GM21360 (cell line): ENCODE data around the gene PAPSS2.
"Not testable (repeated sequence)": the region's sequence is repeated elsewhere in the genome, so short reads cannot be mapped to it uniquely, and the experiment has no call there.

Experiments used
- ATAC-seq: cut with Tn5 transposase; IDR thresholded peaks from one replicate; pipeline ENCODE4 v1.9.1; 2021; ENCODE audit warnings: mild to moderate bottlenecking, moderate library complexity; ENCODE audit not compliant: unreplicated experiment

Gene PAPSS2

DNA sequence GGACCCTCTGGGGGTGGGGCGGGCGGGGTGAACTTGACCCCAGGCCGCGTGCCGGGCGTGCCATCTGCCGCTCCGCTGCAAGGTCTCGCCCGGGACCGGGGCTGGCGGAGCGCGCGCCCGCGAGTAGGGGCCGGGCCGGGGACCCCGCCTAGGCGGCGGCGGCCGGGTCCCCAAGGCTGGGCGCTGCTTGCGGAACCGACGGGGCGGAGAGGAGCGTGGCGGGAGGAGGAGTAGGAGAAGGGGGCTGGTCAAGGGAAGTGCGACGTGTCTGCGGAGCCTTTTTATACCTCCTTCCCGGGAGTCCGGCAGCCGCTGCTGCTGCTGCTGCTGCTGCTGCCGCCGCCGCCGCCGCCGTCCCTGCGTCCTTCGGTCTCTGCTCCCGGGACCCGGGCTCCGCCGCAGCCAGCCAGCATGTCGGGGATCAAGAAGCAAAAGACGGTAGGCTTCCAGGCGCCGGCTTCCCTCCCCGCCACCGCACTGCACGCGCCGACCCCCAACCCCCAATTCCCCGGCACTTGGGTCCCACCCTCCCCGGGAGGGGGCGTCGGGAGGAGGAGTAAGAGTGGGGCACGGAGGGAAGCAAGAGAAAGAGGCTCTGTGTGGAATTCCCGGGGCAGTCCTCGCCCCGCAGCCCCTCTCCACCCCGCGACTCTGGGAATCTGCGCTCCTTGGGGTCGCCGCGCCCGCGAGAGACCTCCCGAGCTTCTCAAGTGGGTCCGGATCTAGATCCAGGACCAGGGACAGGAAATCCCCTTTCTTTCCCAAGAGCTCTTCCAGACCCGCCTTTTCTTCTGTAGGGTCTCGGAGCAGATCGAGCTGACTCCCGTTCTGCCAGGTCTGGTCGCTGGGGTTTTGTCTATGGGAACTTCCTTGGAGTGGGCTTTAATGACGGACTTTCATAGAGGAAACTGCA, at the start of gene PAPSS2:
Gene PAPSS2, plus strand, starts transcription at position 308 of the 913 bp plus-strand sequence. Its CDS starts 104 bp downstream, at position 412.
- no peak for ATAC-seq

DNA sequence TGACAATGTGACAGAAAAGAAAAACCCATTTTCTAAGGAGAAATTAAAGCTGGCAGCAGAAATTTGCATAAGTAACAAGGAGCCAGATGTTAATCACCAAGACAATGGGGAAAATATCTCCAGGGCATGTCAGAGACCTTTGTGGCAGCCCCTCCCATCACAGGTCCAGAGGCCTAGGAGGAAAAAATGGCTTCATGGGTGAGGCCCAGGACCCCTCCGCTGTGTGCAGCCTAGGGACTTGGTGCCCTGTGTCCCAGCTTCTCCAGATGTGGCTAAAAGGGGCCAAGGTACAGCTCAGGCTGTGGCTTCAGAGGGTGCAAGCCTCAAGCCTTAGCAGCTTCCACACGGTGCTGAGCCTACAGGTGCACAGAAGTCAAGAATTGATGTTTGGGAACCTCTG, 48.3 kb upstream of the PAPSS2 start:
- not testable (repeated sequence) for ATAC-seq

DNA sequence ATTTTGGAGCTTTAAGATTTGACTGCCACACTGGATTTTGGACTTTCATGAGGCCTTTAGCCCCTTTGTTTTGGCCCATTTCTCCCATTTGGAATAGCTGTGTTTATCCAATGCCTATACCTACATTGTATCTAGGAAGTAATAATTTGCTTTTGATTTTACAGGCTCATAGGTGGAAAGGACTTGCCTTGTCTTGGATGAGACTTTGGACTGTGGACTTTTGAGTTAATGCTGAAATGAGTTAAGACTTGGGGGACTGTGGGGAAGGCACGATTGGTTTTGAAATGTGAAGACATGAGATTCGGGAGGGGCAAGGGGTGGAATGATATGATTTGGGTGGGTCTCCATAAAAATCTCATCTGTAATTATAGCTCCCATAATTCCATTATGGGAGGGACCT, 47.6 kb upstream of the PAPSS2 start:
- no peak for ATAC-seq

DNA sequence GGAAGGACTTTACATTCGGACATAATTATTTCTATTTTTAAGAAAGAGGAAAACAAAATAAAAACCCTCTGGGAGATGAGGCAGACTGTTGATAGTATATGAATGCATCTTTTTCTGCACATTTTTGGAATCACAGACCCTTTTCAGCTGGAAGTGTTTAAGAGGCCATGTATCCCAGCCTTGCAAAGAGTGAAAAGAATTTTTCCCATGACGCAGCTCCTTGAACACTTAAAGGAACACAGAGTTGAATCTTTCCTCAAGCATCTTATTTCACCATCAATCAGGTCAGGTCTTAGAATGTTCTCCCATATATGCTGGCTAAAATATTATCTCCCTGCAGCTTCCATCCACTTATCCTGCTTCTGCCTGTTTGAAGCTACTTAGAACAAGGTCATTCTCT, 45.9 kb upstream of the PAPSS2 start:
- ATAC-seq, result no peak

DNA sequence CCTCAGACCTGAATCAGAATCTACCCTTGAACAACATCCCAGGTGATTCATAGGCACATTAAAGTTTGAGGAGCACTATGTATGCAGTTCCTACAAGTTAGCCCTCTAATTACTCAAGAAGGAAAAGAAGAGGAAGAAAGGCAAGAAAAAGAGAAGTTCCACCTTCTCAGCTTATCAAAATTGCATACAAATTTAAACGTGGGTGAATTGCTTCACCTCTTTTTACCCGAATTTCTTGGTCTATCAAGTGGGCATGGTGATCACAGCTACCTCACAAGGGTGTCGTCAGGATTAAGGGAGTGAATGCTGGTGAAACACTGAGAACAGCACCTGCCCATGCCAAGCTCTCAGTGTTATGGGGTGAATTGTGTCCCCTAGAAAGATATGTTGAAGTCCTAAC, 43.8 kb upstream of the PAPSS2 start:
- no peak for ATAC-seq

DNA sequence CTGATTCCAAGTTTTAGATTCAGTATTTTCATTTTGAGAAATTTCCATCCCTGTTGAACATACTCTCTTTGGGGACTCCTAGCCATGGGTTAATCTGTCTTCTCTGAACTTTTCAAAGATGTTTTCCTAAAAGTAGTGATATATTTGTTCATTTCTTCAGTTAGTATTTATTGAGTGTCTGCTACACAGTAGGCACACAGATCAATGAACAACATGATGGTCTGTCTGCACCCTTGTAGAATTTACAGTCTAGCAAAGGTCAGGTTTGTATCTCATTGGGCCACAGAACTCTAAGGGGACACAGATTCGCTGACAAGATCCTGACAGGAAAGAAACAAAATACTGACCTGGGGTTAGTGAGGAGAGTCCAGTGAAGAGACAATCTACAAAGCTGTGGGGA, 42.2 kb upstream of the PAPSS2 start:
- ATAC-seq, result no peak

DNA sequence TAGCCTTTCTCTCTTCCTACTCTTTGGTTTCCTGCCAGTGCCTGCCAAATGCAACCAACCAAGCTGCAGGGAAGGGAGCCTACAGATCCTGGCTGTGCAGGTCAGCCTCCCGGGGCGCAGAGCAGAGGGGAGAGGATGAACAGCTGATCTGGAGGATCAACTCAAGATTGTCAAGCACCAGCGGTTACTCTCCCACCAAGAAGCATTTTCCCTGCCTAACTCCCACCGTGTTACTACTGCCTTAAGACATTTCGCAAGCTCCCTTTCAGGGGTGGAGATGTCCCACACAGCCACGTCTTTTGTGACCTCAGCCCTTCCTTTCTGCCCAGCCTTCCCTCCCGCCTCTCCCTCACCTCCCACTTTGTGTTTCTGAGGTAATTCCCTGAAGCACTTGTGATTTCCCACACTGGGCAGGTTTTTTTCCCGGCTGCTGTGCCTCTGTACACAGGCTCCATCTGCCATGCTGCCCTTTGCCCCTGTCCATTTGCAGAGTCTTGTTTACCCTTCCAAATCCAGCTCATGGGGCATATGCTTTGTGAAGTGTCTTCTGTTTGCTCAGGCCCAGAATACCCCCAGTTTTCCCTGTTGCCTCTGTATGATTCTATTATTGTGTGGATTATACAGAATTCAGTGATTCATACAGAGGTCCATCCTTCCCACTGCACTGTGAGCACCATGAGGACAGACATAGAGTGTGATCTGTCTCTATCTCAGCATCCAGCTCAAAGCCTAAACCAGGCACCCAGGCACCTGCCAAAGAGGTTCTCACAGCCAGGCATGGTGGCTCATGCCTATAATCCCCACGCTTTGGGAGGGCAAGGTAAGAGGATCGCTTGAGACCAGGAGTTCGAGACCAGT, 40.9 kb upstream of the PAPSS2 start:
- no peak for ATAC-seq

DNA sequence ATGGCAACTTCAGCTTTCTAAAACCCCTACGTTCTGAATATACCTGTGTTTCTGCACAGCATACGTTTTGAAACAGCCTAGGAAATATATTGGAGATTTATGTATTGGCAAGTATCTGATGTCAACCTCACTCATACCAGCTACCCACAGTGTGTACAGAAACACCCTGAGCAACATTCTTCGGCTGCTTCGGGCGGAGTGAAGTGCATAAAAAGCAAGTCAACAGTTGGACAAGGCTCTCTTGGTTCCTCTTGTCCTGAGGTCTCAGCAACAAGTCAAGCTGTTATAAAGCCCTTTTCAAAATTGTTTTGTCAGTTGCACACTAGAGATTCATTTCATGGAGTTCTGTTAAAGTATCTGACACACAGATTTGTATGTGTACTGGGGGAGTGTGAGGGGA, 40.0 kb upstream of the PAPSS2 start:
- no peak for ATAC-seq

DNA sequence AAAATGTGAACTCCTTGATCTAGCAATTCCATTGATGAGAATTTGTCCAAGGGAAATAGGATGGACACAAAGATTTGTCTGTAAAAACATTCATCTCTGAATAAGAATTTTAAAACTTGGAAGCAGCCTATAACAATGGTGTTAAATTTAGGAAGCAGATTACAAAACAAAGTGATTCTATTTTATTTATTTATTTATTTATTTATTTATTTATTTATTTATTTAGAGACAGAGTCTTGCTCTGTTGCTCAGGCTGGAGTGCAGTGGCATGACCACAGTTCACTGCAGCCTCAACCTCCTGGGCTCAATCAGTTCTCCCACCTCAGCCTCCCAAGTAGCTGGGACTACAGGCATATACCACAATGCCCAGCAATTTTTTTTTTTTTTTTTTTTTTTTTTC, 38.2 kb upstream of the PAPSS2 start:
- not testable (repeated sequence) for ATAC-seq

DNA sequence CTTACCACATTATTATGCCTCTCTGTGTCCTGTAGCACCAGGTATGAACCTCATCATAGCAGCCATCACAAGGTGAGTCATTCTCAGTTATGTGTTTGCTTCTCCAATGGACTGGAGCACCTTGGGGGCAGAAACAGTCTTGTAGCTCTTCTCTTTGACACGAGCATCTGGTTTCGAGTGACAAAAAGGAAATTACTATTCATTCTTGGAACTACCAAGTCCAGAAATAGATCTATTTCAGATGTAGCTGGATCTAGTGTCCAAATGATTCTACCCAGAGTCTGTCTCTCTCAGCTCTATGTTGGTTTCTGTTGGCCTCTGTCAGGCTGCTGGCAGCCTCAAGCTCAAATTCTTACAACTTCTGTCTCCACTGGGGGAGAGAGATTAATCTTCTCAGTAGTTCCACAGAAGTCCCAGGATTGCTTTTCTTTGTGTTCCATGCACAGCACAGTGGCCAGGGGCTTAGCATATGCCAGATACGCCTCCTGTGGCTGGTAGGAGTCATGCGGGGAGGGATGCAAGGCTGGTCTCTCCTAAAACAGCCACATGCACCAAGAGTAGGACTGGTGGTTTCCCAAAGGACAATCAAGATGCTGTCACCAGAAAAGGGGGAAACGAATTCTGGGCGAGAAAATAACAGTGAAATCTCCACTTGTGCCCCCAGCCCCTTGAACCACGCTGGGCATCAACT, 37.2 kb upstream of the PAPSS2 start:
- ATAC-seq, result peak; percentile 81

DNA sequence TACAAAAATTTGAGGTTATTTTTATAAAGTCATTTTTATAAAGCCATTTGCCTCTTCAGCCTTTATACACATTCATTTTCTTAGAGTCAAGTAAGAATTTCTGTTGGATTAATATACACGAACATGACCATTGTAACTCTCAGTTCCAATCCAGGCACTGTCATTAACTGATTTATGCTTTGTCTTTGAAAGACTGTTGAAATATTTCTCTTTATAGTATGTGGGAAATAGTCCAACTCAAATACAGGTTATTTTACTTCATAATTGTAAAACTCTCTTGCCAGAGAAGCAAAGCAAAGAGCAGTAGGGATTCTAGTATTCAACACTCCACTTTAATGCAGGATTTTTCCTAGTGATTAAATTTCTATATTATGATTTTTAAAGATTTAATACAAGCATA, 36.5 kb upstream of the PAPSS2 start:
- no peak for ATAC-seq

DNA sequence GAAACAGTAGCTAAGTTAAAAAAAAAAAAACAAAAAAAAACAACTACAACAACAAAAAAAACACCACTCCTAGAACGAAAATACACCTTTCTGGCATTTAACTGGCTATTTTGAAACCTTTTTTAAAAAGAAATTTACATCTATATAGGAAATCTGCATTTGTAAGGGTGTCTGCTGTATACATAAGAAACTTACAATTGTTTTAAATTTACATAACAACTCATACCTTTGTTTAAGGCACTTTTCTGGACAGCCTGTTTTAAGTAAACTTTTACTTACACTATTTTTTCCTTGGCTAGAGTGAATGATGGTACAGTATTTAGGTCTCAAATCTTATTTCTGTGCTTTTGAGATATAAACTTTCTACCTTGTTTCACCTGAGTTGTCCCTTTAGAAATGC, 34.0 kb upstream of the PAPSS2 start:
- ATAC-seq, result no peak

DNA sequence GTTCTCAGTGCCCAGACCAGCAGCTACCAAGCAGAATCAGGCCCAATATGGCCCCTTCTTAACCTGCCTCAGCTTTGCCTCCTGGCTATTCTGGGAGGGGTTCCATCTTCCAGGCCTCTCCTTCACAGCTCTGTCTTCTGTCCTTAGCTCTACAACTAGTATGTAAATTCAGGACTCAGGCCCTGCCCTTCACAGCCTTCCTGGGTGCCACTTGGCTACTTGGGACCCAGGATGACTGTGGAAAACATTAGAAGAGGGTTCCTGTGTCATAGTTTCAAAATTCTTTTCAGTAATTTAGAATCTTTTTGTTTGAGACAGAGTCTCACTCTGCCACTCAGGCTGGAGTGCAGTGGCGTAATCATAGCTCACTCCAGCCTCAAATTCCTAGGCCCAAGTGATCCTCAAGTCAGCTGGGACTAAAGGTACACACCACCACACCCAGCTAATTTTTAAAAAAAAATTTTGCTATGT, 33.2 kb upstream of the PAPSS2 start:
- ATAC-seq, result no peak

DNA sequence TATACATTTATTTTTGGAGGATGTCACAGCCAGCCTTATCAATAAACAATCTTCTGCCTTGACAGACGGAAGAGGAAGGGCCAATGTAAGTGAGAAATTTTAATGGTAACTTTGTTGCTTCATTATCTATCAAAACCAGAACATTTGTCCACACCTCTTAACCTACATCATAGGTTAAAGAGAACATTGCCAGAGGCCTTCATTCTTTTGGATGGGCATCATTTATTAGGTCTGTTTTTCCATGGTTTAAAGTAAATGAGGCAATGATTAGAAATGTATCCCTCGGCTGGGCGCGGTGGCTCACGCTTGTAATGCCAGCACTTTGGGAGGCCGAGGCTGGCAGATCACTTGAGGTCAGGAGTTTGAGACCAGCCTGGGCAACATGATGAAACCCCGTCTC, 29.5 kb upstream of the PAPSS2 start:
- no peak for ATAC-seq

DNA sequence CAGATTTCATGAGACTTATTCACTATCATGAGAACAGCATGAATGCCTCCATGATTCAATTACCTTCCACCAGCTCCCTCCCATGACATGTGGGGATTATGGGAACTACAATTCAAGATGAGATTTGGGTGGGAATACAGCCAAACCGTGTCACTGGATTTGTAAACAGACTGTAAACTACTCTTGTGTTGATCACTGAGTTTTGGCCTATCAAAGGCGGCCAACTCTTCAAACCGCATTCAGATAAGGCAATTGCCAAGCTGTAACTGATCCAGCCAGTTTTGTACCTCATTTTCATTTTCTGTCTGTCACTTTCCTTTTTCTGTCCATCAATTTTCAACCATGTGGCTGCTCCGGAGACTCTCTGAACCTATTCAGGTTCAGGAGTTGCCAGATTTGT, 27.2 kb upstream of the PAPSS2 start:
- no peak for ATAC-seq

DNA sequence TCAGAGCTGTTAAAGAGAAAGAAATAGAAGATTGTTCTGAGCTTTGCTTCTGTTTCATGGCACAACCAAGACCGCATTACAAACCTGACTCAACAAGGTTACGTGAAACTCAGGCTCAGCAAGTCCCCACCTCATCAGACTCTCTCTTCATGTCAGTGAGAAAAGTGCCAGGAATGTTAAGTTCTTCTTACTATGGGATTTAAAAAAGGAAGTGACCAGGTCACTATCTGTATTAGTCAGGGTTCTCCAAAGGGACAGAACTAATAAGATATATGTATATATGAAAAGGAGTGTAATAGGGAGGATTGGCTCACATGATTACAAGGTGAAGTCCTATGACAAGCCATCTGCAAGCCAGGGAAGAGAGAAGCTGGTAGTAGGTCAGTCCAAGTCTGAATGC, 25.4 kb upstream of the PAPSS2 start:
- ATAC-seq, result no peak

DNA sequence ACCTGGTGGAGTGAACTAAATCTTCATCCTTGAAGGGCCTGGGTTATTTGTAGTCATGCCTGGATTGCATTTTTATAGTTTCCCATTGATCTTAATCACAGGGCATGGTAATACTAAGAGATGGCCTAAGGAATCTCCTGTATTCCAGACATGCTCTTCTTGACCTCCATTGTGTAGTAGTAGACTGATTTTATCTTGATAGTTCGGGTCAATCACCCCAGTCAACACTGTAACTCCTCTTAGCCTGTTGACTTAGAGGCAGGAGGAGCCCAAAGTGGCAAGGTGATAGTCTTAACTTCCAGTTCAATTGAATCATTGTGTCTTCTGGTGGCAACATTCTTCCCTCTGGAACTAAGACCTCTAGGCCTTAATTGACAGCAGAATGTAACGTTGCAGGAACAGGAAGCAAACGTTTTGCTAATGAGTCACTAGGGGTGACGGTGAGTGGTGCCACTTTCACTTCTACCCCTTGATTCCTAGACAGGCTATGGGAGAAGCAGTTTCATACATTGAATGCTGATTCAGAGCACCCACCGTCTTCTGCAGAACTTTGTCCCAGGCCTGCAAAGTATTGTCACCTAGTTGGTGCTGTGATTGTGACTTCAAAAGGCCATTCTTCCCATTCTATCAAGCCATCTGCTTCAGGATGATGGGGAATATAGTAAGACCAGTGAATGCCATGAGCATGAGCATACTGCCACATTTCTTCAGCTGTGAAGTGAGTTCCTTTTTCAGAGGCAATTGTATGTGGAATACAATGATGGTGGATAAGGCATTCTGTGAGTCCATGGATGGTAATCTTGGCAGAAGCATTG, 24.0 kb upstream of the PAPSS2 start:
- peak; percentile 79 for ATAC-seq

DNA sequence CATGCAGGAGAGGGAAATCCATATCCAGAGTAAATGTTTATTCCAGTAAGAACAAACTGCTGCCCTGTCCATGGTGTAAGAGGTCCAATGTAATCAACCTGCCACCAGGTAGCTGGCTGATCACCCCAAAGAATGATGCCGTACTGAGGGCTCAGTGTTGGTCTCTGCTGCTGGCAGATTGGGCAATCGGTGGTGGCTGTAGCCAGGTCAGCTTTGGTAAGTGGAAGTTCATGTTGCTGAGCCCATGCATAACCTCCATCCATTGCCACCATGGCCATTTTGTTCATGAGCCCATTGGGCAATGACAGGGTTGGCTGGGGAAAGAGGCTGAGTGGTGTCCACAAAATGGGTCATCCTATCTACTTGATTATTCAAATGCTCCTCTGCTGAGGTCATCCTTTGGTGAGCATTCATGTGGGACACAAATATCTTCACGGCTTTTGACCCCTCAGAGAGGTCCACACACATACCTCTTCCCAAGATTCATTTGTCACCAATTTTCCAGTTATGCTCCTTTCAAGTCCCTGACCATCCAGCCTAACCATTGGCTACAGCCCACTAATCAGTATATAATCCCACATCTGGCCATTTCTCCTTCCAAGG, 23.3 kb upstream of the PAPSS2 start:
- no peak for ATAC-seq

DNA sequence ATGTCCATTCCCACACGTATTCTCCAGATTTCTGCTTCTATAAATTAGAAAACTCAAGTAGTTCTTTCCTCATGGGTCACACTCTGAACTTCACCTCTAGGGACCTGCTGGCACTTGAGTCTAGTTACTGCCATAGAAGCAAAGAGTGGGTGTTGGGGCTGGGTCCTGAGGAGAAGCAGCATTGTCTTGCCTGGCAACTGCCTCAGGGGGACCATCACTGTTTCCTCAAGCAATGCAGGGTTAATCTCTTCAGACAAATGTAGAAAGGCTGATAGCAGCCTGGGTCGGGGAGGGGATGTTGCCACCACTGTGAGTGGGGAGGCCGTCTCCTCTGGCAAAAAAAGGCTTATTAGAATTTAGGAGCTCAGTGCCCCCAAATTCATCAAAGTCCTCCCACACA, 20.2 kb upstream of the PAPSS2 start:
- ATAC-seq, result no peak

DNA sequence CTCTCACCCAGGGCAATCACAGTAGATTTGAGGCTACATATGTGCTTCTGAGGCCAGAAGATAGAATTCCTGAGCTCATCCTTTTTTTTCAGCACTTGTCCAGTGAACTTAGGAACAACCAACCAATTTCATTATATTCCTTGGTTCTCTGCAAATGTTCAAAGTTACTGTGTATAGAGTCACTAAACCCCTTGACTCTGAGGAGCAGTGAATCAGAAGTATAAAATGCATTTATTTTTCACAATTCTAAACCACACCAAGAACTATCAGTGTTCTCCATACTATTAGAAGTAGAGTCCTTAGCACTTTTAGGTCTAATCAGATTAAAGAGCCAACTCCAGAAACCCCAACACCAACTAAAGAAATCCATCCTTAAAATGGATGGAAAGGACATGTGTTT, 19.6 kb upstream of the PAPSS2 start:
- ATAC-seq, result no peak
